ENCODE data around the gene RASGRF2. TPM values are rescaled to one million over a fixed set of nuclear protein-coding genes. Genes with fewer than 3 reads are reported as not detected.
A peak's percentile ranks its signal among the peaks of the same experiment; 100 is the strongest.

Gene RASGRF2
- total RNA-seq, 1 experiment from 2014 or later = 9.1 TPM

- H3K4me3 ChIP-seq (ENCODE audit: low read depth, low read length, poor library complexity, severe bottlenecking) = no peak overlapping the region
- CTCF ChIA-PET = no interaction called here
- BruUV-seq (replicated peaks) = no TSS peak
Observed at GRCh38 chr5:80956272-80956671, 3.9 kb upstream of the RASGRF2 start.

GRCh38 chr5:80957031-80957761, 3.0 kb upstream of the RASGRF2 start:
- H3K4me1 ChIP-seq (ENCODE audit: insufficient read depth, low read length, poor library complexity, severe bottlenecking) = peaks cover 22% of the 10 kb centered on the region
- no peaks in the 10 kb centered on the region for H3K9me3 ChIP-seq (ENCODE audit: low read depth, low read length, poor library complexity, severe bottlenecking)
- no peaks in the 10 kb centered on the region for H3K36me3 ChIP-seq (ENCODE audit: insufficient read depth, low read length, poor library complexity, severe bottlenecking)
- H3K27ac ChIP-seq (ENCODE audit: low read depth, low read length, poor library complexity, severe bottlenecking) = no peak overlapping the region
- H3K4me3 ChIP-seq (ENCODE audit: low read depth, low read length, poor library complexity, severe bottlenecking) = no peak overlapping the region
- POLR2A ChIA-PET (ENCODE audit: low non-redundant PET) = interaction anchor here (0.7 kb wide), 1 partner anchor 110 kb away, joined by 4 read pairs; no protein-coding TSS in a partner anchor
- peaks cover 6% of the 10 kb centered on the region for H3K27me3 ChIP-seq (replicated peaks; ENCODE audit: insufficient read depth, low read depth, low read length, poor library complexity)
- no peak for DNase-seq (ENCODE audit: low spot score)
- no peak for TF ChIP-seq EZH2 (IDR thresholded peaks at IDR 0.05; ENCODE audit: borderline replicate concordance, low read depth, low read length, poor library complexity, severe bottlenecking)
- no peak for TF ChIP-seq CTCF (conservative IDR thresholded peaks at IDR 0.05; ENCODE audit: low read depth, low read length)
- intact Hi-C loops (cut with micrococcal nuclease; ENCODE audit: unreplicated experiment) = no loop called here
- CTCF ChIA-PET = no interaction called here
- BruUV-seq (replicated peaks) = no TSS peak

More at GRCh38 chr5:80956272-80956671, 3.9 kb upstream of the RASGRF2 start:
- no peak overlapping the region for H3K27ac ChIP-seq (ENCODE audit: low read depth, low read length, poor library complexity, severe bottlenecking)
- peaks cover 13% of the 10 kb centered on the region for H3K4me1 ChIP-seq (ENCODE audit: insufficient read depth, low read length, poor library complexity, severe bottlenecking)
- POLR2A ChIA-PET (ENCODE audit: low non-redundant PET) = interaction anchor here (0.7 kb wide), 1 partner anchor 110 kb away, joined by 4 read pairs; no protein-coding TSS in a partner anchor
- DNase-seq (ENCODE audit: low spot score) = no peak
- no peaks in the 10 kb centered on the region for H3K36me3 ChIP-seq (ENCODE audit: insufficient read depth, low read length, poor library complexity, severe bottlenecking)
- intact Hi-C loops (cut with micrococcal nuclease; ENCODE audit: unreplicated experiment) = no loop called here
- no peaks in the 10 kb centered on the region for H3K9me3 ChIP-seq (ENCODE audit: low read depth, low read length, poor library complexity, severe bottlenecking)
- TF ChIP-seq CTCF (conservative IDR thresholded peaks at IDR 0.05; ENCODE audit: low read depth, low read length) (no peak), EZH2 (IDR thresholded peaks at IDR 0.05; ENCODE audit: borderline replicate concordance, low read depth, low read length, poor library complexity, severe bottlenecking) (no peak)
- H3K27me3 ChIP-seq (replicated peaks; ENCODE audit: insufficient read depth, low read depth, low read length, poor library complexity) = peaks cover 3% of the 10 kb centered on the region

GRCh38 chr5:80958616-80959015, 1.5 kb upstream of the RASGRF2 start:
- H3K27me3 ChIP-seq (replicated peaks; ENCODE audit: insufficient read depth, low read depth, low read length, poor library complexity) = peaks cover 6% of the 10 kb centered on the region
- no peak overlapping the region for H3K27ac ChIP-seq (ENCODE audit: low read depth, low read length, poor library complexity, severe bottlenecking)
- POLR2A ChIA-PET (ENCODE audit: low non-redundant PET) = no interaction called here
- peak; percentile 51 for DNase-seq (ENCODE audit: low spot score)
- CTCF ChIA-PET = no interaction called here
- no peaks in the 10 kb centered on the region for H3K9me3 ChIP-seq (ENCODE audit: low read depth, low read length, poor library complexity, severe bottlenecking)
- BruUV-seq (replicated peaks) = no TSS peak
- intact Hi-C loops (cut with micrococcal nuclease; ENCODE audit: unreplicated experiment) = no loop called here
- TF ChIP-seq EZH2 (IDR thresholded peaks at IDR 0.05; ENCODE audit: borderline replicate concordance, low read depth, low read length, poor library complexity, severe bottlenecking) (no peak), CTCF (conservative IDR thresholded peaks at IDR 0.05; ENCODE audit: low read depth, low read length) (no peak)
- no peaks in the 10 kb centered on the region for H3K36me3 ChIP-seq (ENCODE audit: insufficient read depth, low read length, poor library complexity, severe bottlenecking)
- H3K4me3 ChIP-seq (ENCODE audit: low read depth, low read length, poor library complexity, severe bottlenecking) = no peak overlapping the region
- H3K4me1 ChIP-seq (ENCODE audit: insufficient read depth, low read length, poor library complexity, severe bottlenecking) = peaks cover 36% of the 10 kb centered on the region

All from A673 (cell line).